H1 (cell line): ENCODE data around the gene MAP6. TPM values are rescaled to one million over a fixed set of nuclear protein-coding genes. Genes with fewer than 3 reads are reported as not detected.

Source experiments
- ATF2 ChIP-seq: IDR thresholded peaks from 2 replicates; pipeline ENCODE4 v1.6.1; 2012; ENCODE audit warnings: low read length, inconsistent platforms
- BCL11A ChIP-seq, 2 experiments: IDR thresholded peaks; one replicate each; pipeline ENCODE4 v1.6.1; 2011; ENCODE audit warnings: low read depth in 2 of 2, low read length in 2 of 2, mild to moderate bottlenecking in 2 of 2
- BRCA1 ChIP-seq: IDR thresholded peaks from 2 replicates; pipeline ENCODE4 v1.6.1; 2012; ENCODE audit warnings: low read depth, low read length, improper control_type of control experiment
- CBX5 ChIP-seq: fragments of 300-800, 300-1000 bp; sonication (generic); IDR thresholded peaks from 2 replicates; pipeline ENCODE4 v1.7.1; 2016; ENCODE audit warnings: antibody characterized with exemption, low read length, low read depth
- EGR1 ChIP-seq: IDR thresholded peaks from 2 replicates; pipeline ENCODE4 v1.6.1; 2011; ENCODE audit warnings: low read depth, low read length, borderline replicate concordance
- EZH2 ChIP-seq: fragments of 200-600 bp; sonication (generic); IDR thresholded peaks from 2 replicates; pipeline ENCODE4 v1.7.1; 2012; ENCODE audit warnings: low read depth, mild to moderate bottlenecking, moderate library complexity, low read length, inconsistent platforms; ENCODE audit not compliant: severe bottlenecking
- GABPA ChIP-seq: IDR thresholded peaks from 2 replicates; pipeline ENCODE4 v1.6.1; 2011; ENCODE audit warnings: mild to moderate bottlenecking, low read length, moderate library complexity, borderline replicate concordance; ENCODE audit not compliant: insufficient read depth
- JUN ChIP-seq: IDR thresholded peaks from 2 replicates; pipeline ENCODE4 v1.6.1; 2011; ENCODE audit warnings: low read depth, mild to moderate bottlenecking, improper control_type of control experiment, low read length
- JUND ChIP-seq: IDR thresholded peaks from 2 replicates; pipeline ENCODE4 v1.6.1; 2011; ENCODE audit warnings: mild to moderate bottlenecking, improper control_type of control experiment, low read length
- KDM4A ChIP-seq: IDR thresholded peaks from one replicate; pipeline ENCODE4 v1.7.1; 2012; ENCODE audit warnings: low read depth, mild to moderate bottlenecking, moderate library complexity, low read length, inconsistent platforms; ENCODE audit not compliant: severe bottlenecking
- KDM5A ChIP-seq: fragments of 200-600 bp; IDR thresholded peaks from 2 replicates; pipeline ENCODE4 v1.7.1; 2012; ENCODE audit warnings: mild to moderate bottlenecking, low read length, inconsistent platforms, mixed read lengths
- PHF8 ChIP-seq: fragments of 200-600 bp; sonication (generic); conservative IDR thresholded peaks from 2 replicates; pipeline ENCODE4 v1.7.1; 2012; ENCODE audit warnings: low read depth, mild to moderate bottlenecking, inconsistent platforms, low read length, moderate library complexity
- POLR2A ChIP-seq, 2 experiments: IDR thresholded peaks; 1 replicate in 1 of 2; 2 replicates in 1 of 2; pipeline ENCODE4 v1.6.1; 2011; ENCODE audit warnings: low read depth in 2 of 2, low read length in 2 of 2, mild to moderate bottlenecking in 2 of 2; ENCODE audit errors: control extremely low read depth in 1 of 2
- POLR2AphosphoS5 ChIP-seq: IDR thresholded peaks from 2 replicates; pipeline ENCODE4 v1.6.1; 2011; ENCODE audit warnings: low read depth, low read length
- RAD21 ChIP-seq, 2 experiments: IDR thresholded peaks in 1 of 2; conservative IDR thresholded peaks in 1 of 2; 2 replicates each; pipeline ENCODE4 v1.6.1; 2011; ENCODE audit warnings: low read depth in 2 of 2, low read length in 2 of 2, improper control_type of control experiment in 1 of 2, inconsistent platforms in 1 of 2, mild to moderate bottlenecking in 1 of 2, moderate library complexity in 1 of 2
- RBBP5 ChIP-seq: IDR thresholded peaks from 2 replicates; pipeline ENCODE4 v1.7.1; 2012; ENCODE audit warnings: low read depth, mild to moderate bottlenecking, inconsistent platforms, low read length, moderate library complexity, borderline replicate concordance
- RNF2 ChIP-seq: fragments of 200-900, 300-1000 bp; sonication (generic); IDR thresholded peaks from 2 replicates; pipeline ENCODE4 v1.7.1; 2016; ENCODE audit warnings: borderline replicate concordance, low read depth, mild to moderate bottlenecking, antibody characterized with exemption, low read length; ENCODE audit not compliant: poor library complexity, severe bottlenecking; ENCODE audit errors: missing control alignments
- SAP30 ChIP-seq: fragments of 300-600 bp; sonication (generic); IDR thresholded peaks from 2 replicates; pipeline ENCODE4 v1.7.1; 2012; ENCODE audit warnings: low read length, moderate library complexity, mild to moderate bottlenecking, inconsistent platforms; ENCODE audit not compliant: insufficient read depth, insufficient replicate concordance
- SIX5 ChIP-seq: IDR thresholded peaks from 2 replicates; pipeline ENCODE4 v1.6.1; 2011; ENCODE audit warnings: mild to moderate bottlenecking, low read depth, low read length
- SP2 ChIP-seq: IDR thresholded peaks from 2 replicates; pipeline ENCODE4 v1.6.1; 2012; ENCODE audit warnings: mild to moderate bottlenecking, low read length, inconsistent platforms
- SRF ChIP-seq: IDR thresholded peaks from 2 replicates; pipeline ENCODE4 v1.6.1; 2011; ENCODE audit warnings: mild to moderate bottlenecking, low read depth, low read length, moderate library complexity
- TEAD4 ChIP-seq: IDR thresholded peaks from 2 replicates; pipeline ENCODE4 v1.6.1; 2012; ENCODE audit warnings: low read depth, low read length, inconsistent platforms, mixed read lengths
- YY1 ChIP-seq: IDR thresholded peaks from 2 replicates; pipeline ENCODE4 v1.6.1; 2011; ENCODE audit warnings: low read depth, mild to moderate bottlenecking, low read length
- polyA plus RNA-seq, 7 experiments: library from polyadenylated mRNA; depleted of rRNA in 3 of 7; stranded (reverse) in 5 of 7; unstranded in 2 of 7; fragments of >200 nt in 5 of 7; fragments of 200-250 nt in 2 of 7; gene quantifications; 1 replicate in 5 of 7; 2 replicates in 1 of 7; 4 replicates in 1 of 7; pipeline versions ENCODE4 v1.2.1 to v1.2.3, GENCODE V29; 2011 to 2013; ENCODE audit warnings: missing spikeins in 2 of 7, mixed read lengths in 2 of 7
- total RNA-seq: library from RNA; stranded (reverse); fragmentation: NEBNext Ultra II Directional; extraction: Animal tissue kit (Norgen Biotek cat#: 25700); gene quantifications from 2 replicates; pipeline ENCODE4 v1.2.1, GENCODE V29; 2021

The MAP6 gene
- total and polyA plus RNA-seq, 2 of the 8 experiments (the other 6 are each of a cell fraction or from before 2014, with no cell fraction given) = 0.54 to 0.89 TPM

- TF ChIP-seq SP2 = no peak
- peak; percentile 48; the same call in 1 of the 2 replicates for TF ChIP-seq ATF2
- no peak for TF ChIP-seq GABPA
- TF ChIP-seq PHF8 = no peak
- no peak for TF ChIP-seq KDM5A
- no peak for TF ChIP-seq BCL11A (IDR thresholded peaks at IDR 0.05; ENCODE audit: low read depth in 2 of 2, low read length in 2 of 2)
- no peak for TF ChIP-seq BRCA1
- no peak for TF ChIP-seq CBX5
- TF ChIP-seq RBBP5 = peak; percentile 31; the same call in 1 of the 2 replicates
- no peak for TF ChIP-seq JUN
- TF ChIP-seq RNF2 = no peak
- no peak for TF ChIP-seq SRF
- peak; percentile 82 for TF ChIP-seq TEAD4
- no peak for TF ChIP-seq RAD21 (IDR thresholded peaks at IDR 0.05 in 1 of 2, conservative IDR thresholded peaks at IDR 0.05 in 1 of 2; ENCODE audit: low read depth in 2 of 2, low read length in 2 of 2)
- peak; percentile 53 to 96 for TF ChIP-seq POLR2A (IDR thresholded peaks at IDR 0.05; ENCODE audit: control extremely low read depth in 1 of 2, low read depth in 2 of 2, low read length in 2 of 2)
- no peak for TF ChIP-seq KDM4A
- no peak for TF ChIP-seq SAP30
- no peak for TF ChIP-seq YY1
- TF ChIP-seq EGR1 = peak; percentile 83
- peak; percentile 72 for TF ChIP-seq POLR2AphosphoS5
- no peak for TF ChIP-seq SIX5
- no peak for TF ChIP-seq EZH2
- TF ChIP-seq JUND = 0 out of 2 replicates have a peak, but pooled peaks have one; percentile 40
Measured at GRCh38 chr11:75562836-75563484, 105.9 kb downstream of the MAP6 start (continued).
